CD4-positive, CD25-positive, alpha-beta regulatory T cell (primary cell): ENCODE results near the gene CNN2. TPM values are rescaled to one million over a fixed set of nuclear protein-coding genes. Genes with fewer than 3 reads are reported as not detected.

Experiments used
- ATAC-seq, 2 donors: fragments of 150-1000 bp; cut with Tn5 transposase; one replicate each; pipeline ENCODE4 v1.10.0; 2021; ENCODE audit warnings: low read depth in 2 of 2, moderate number of reproducible peaks in 2 of 2, moderate library complexity in 1 of 2
- DNase-seq, 3 donors: peaks; one replicate each; pipeline versions ENCODE4 v3.0.0 to v3.0.0-alpha.2; 2012 to 2022; ENCODE audit warnings: mixed read lengths in 1 of 3
- H3K27ac ChIP-seq: one replicate; pipeline ENCODE4 v1.7.0; 2013; ENCODE audit warnings: mild to moderate bottlenecking, low read length; ENCODE audit not compliant: insufficient read depth, poor library complexity, severe bottlenecking
- H3K27me3 ChIP-seq: one replicate; pipeline ENCODE4 v1.7.0; 2013; ENCODE audit warnings: low read length; ENCODE audit not compliant: control insufficient read depth, insufficient read depth
- H3K36me3 ChIP-seq: one replicate; pipeline ENCODE4 v1.7.0; 2013; ENCODE audit warnings: mild to moderate bottlenecking, low read length, moderate library complexity; ENCODE audit not compliant: control insufficient read depth, insufficient read depth
- H3K4me1 ChIP-seq: 2 replicates; pipeline ENCODE4 v1.7.0; 2013; ENCODE audit warnings: mild to moderate bottlenecking, low read length; ENCODE audit not compliant: insufficient read depth, control insufficient read depth, poor library complexity, severe bottlenecking
- H3K4me3 ChIP-seq: one replicate; pipeline ENCODE4 v1.7.0; 2013; ENCODE audit warnings: low read depth, mild to moderate bottlenecking, low read length, moderate library complexity
- H3K9me3 ChIP-seq, 2 experiments: 1 replicate in 1 of 2; 2 replicates in 1 of 2; pipeline ENCODE4 v1.7.0; 2013; ENCODE audit warnings: low read length in 2 of 2, mild to moderate bottlenecking in 1 of 2, moderate library complexity in 1 of 2; ENCODE audit not compliant: control insufficient read depth in 2 of 2
- H3K27ac Mint-ChIP-seq, 3 donors: one replicate each; pipeline ENCODE4 v1.8.0; 2020 to 2022; ENCODE audit warnings: mild to moderate bottlenecking in 3 of 3, mixed read lengths in 3 of 3, moderate library complexity in 2 of 3
- H3K27me3 Mint-ChIP-seq: one replicate; pipeline ENCODE4 v1.8.0; 2022; ENCODE audit warnings: mild to moderate bottlenecking, mixed read lengths
- H3K36me3 Mint-ChIP-seq: one replicate; pipeline ENCODE4 v1.8.0; 2020; ENCODE audit warnings: mixed read lengths
- H3K4me1 Mint-ChIP-seq, 4 donors: one replicate each; pipeline ENCODE4 v1.8.0; 2020 to 2022; ENCODE audit warnings: mixed read lengths in 4 of 4, mild to moderate bottlenecking in 1 of 4
- H3K4me3 Mint-ChIP-seq, 4 donors: one replicate each; pipeline ENCODE4 v1.8.0; 2020 to 2022; ENCODE audit warnings: mild to moderate bottlenecking in 4 of 4, mixed read lengths in 4 of 4, moderate library complexity in 3 of 4
- H3K9me3 Mint-ChIP-seq, 7 donors: one replicate each; pipeline ENCODE4 v1.8.0; 2020 to 2022; ENCODE audit warnings: mixed read lengths in 7 of 7, mild to moderate bottlenecking in 3 of 7, moderate library complexity in 2 of 7
- polyA plus RNA-seq, 4 donors: library from polyadenylated mRNA; unstranded; fragments of 300-500 nt; fragmentation: Illumina TruSeq; gene quantifications; one replicate each; pipeline ENCODE4 v1.2.3, GENCODE V29; 2021
- total RNA-seq: library from RNA; stranded (reverse); gene quantifications from one replicate; pipeline ENCODE4 v1.2.3, GENCODE V29; 2022

Gene CNN2
- total and polyA plus RNA-seq, 5 donors from 2014 or later, result 378 to 426 (median 397) TPM

DNA sequence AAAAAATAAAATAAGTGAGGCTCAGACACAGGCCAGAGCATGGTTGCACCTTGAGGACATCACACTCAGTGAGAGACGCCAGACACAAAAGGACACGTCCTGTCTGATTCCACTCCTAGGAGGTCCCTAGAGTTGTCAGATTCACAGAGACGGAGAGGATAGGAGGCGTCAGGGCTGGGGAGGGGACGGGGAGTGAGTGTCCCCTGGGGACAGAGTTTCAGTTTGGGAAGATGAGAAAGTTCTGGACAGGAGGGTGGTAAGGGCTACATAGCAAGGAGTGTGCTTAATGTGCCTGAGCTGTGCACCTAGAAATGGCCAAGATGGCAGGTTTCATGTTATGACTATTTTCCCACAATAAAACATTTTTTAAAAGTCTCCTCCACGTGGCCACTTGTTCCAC, 28.3 kb upstream of the CNN2 start:
- peak overlapping the region in 2 of 4 donors; percentile 35 to 67 for H3K4me3 Mint-ChIP-seq

GRCh38 chr19:999379-999719, 27.1 kb upstream of the CNN2 start:
- Histone ChIP-seq H3K27ac (no peak overlapping the region), H3K9me3 (no peaks in the 10 kb centered on the region), H3K4me1 (peaks cover 25% of the 10 kb centered on the region), H3K4me3 (no peak overlapping the region), H3K27me3 (peaks cover 6% of the 10 kb centered on the region), H3K36me3 (no peaks in the 10 kb centered on the region)
- H3K4me1 Mint-ChIP-seq, result peaks cover 0 to 26% (median 1%) of the 10 kb centered on the region in 4 donors
- peak overlapping the region in 2 of 4 donors; percentile 73 to 76 for H3K4me3 Mint-ChIP-seq
- DNase-seq (no peak), ATAC-seq (no peak)
- H3K9me3 Mint-ChIP-seq, result peaks cover 0 to 2% (median 0%) of the 10 kb centered on the region in 7 donors
- peak overlapping the region in 1 of 3 donors; percentile 35 for H3K27ac Mint-ChIP-seq
- H3K27me3 Mint-ChIP-seq, result peaks cover 37% of the 10 kb centered on the region
- no peaks in the 10 kb centered on the region for H3K36me3 Mint-ChIP-seq

More for the DNA sequence above, 28.3 kb upstream of the CNN2 start:
- ATAC-seq (no peak), DNase-seq (no peak)
- Histone ChIP-seq H3K27ac (no peak overlapping the region), H3K27me3 (peaks cover 6% of the 10 kb centered on the region), H3K9me3 (no peaks in the 10 kb centered on the region), H3K4me3 (no peak overlapping the region), H3K36me3 (peaks cover 3% of the 10 kb centered on the region), H3K4me1 (peaks cover 25% of the 10 kb centered on the region)
- H3K27me3 Mint-ChIP-seq, result peaks cover 37% of the 10 kb centered on the region
- peaks cover 0 to 26% (median 1%) of the 10 kb centered on the region in 4 donors for H3K4me1 Mint-ChIP-seq
- no peaks in the 10 kb centered on the region for H3K36me3 Mint-ChIP-seq
- peaks cover 0 to 2% (median 0%) of the 10 kb centered on the region in 7 donors for H3K9me3 Mint-ChIP-seq
- H3K27ac Mint-ChIP-seq, result no peak overlapping the region

- no peaks in the 10 kb centered on the region for H3K36me3 Mint-ChIP-seq
- H3K4me1 Mint-ChIP-seq, result peaks cover 0 to 27% (median 1%) of the 10 kb centered on the region in 4 donors
- Histone ChIP-seq H3K9me3 (no peaks in the 10 kb centered on the region), H3K27me3 (peaks cover 6% of the 10 kb centered on the region), H3K27ac (no peak within 1 kb of the TSS), H3K36me3 (no peaks in the 10 kb centered on the region), H3K4me1 (peaks cover 25% of the 10 kb centered on the region), H3K4me3 (no peak within 1 kb of the TSS)
- peaks cover 37% of the 10 kb centered on the region for H3K27me3 Mint-ChIP-seq
- peak within 1 kb of the TSS in 2 of 3 donors; percentile 5 to 35 for H3K27ac Mint-ChIP-seq
- ATAC-seq (peak in 1 of 2 donors; percentile 28), DNase-seq (peak; percentile 38 to 57 (median 40))
- peak within 1 kb of the TSS in 3 of 4 donors; percentile 15 to 76 (median 73) for H3K4me3 Mint-ChIP-seq
- peaks cover 0 to 2% (median 0%) of the 10 kb centered on the region in 7 donors for H3K9me3 Mint-ChIP-seq
Observed at GRCh38 chr19:1000095-1000494, 26.3 kb upstream of the CNN2 start, which contains the start of gene GRIN3B. TSS of gene GRIN3B (plus strand) at chr19:1000419. CDS start at chr19:1000438, 19 bp downstream.

GRCh38 chr19:1000591-1001537, 25.5 kb upstream of the CNN2 start:
- Mint-ChIP-seq H3K36me3 (no peaks in the 10 kb centered on the region), H3K9me3 (peaks cover 0 to 2% (median 0%) of the 10 kb centered on the region in 7 donors), H3K27me3 (peaks cover 37% of the 10 kb centered on the region), H3K27ac (peak overlapping the region in 1 of 3 donors; percentile 5), H3K4me3 (peak overlapping the region in 1 of 4 donors; percentile 15), H3K4me1 (peaks cover 0 to 29% (median 1%) of the 10 kb centered on the region in 4 donors)
- Histone ChIP-seq H3K27me3 (peaks cover 6% of the 10 kb centered on the region), H3K4me3 (no peak overlapping the region), H3K27ac (no peak overlapping the region), H3K4me1 (peaks cover 23% of the 10 kb centered on the region), H3K9me3 (no peaks in the 10 kb centered on the region), H3K36me3 (no peaks in the 10 kb centered on the region)
- DNase-seq, result no peak
- no peak for ATAC-seq

DNA sequence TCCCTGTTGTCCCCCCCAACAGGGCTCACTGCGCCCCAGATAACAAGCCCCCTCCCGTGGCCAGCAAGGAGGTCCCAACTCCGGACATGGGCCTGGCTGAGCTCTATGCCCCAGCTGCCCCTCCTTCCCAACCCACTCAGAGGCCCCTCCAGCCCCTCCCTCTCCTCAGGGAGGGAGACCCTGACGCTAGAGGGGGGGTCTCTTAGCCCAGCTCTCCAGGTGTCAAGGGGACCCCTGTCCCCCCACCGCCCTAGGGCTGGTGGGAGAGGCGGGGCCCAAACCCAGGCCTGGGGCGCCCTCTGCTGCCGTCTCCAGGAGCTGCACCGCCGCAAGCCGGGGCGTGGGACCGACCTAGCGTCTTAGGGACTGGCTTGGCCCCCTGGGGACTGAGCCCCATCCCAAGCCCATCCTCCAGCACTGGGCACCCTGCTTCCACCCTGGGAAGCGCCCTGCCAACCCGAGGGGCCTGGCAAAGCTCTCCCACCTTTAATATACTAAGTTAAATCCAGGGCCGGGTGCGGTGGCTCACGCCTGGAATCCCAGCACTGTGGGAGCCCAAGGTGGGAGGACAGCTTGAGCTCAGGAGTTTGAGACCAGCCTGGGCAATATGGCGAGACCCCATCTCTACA, 24.8 kb upstream of the CNN2 start:
- Mint-ChIP-seq H3K9me3 (peaks cover 0 to 1% (median 0%) of the 10 kb centered on the region in 7 donors), H3K27me3 (peaks cover 32% of the 10 kb centered on the region), H3K4me3 (no peak overlapping the region), H3K36me3 (no peaks in the 10 kb centered on the region), H3K4me1 (peaks cover 0 to 24% (median 0%) of the 10 kb centered on the region in 4 donors), H3K27ac (no peak overlapping the region)
- no peak overlapping the region for H3K27ac ChIP-seq
- peaks cover 6% of the 10 kb centered on the region for H3K27me3 ChIP-seq
- ATAC-seq (peak; percentile 61 to 62), DNase-seq (peak; percentile 51 to 66 (median 55))
- H3K4me1 ChIP-seq, result peaks cover 15% of the 10 kb centered on the region
- no peaks in the 10 kb centered on the region for H3K36me3 ChIP-seq
- H3K4me3 ChIP-seq, result no peak overlapping the region
- H3K9me3 ChIP-seq, result no peaks in the 10 kb centered on the region

DNA sequence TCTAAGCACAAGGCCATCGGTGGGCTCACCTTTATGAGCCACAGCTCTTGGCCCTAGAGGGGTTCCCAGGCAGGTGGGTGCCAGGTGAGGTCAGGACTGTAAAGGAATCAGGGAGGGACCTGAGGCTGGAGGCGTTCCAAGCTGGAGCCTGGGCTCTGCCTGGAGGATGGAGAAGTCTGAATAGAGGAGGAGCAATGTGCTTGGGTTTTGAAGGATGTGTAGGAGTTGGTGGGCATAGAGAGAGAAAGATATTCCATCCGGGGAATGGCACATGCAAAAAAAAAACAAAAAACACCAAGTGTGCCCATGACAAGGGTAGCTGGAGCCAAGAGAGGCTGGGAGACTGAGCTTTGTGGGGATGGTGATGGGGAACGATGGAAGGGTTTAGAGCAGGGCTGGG, 23.8 kb upstream of the CNN2 start:
- Histone ChIP-seq H3K27me3 (peaks cover 6% of the 10 kb centered on the region), H3K4me1 (peaks cover 13% of the 10 kb centered on the region), H3K9me3 (no peaks in the 10 kb centered on the region), H3K4me3 (no peak overlapping the region), H3K27ac (no peak overlapping the region), H3K36me3 (no peaks in the 10 kb centered on the region)
- Mint-ChIP-seq H3K4me1 (peaks cover 0 to 22% (median 0%) of the 10 kb centered on the region in 4 donors), H3K36me3 (no peaks in the 10 kb centered on the region), H3K9me3 (peaks cover 0 to 1% (median 0%) of the 10 kb centered on the region in 7 donors), H3K27me3 (peaks cover 30% of the 10 kb centered on the region), H3K4me3 (no peak overlapping the region), H3K27ac (no peak overlapping the region)
- DNase-seq, result no peak
- no peak for ATAC-seq

- ATAC-seq (no peak), DNase-seq (no peak)
- Mint-ChIP-seq H3K27me3 (peaks cover 23% of the 10 kb centered on the region), H3K4me1 (peaks cover 0 to 16% (median 0%) of the 10 kb centered on the region in 4 donors), H3K27ac (no peak overlapping the region), H3K36me3 (no peaks in the 10 kb centered on the region), H3K9me3 (peaks cover 0 to 1% (median 0%) of the 10 kb centered on the region in 7 donors), H3K4me3 (no peak overlapping the region)
- Histone ChIP-seq H3K27me3 (peaks cover 3% of the 10 kb centered on the region), H3K4me3 (no peak overlapping the region), H3K4me1 (peaks cover 13% of the 10 kb centered on the region), H3K36me3 (no peaks in the 10 kb centered on the region), H3K27ac (no peak overlapping the region), H3K9me3 (no peaks in the 10 kb centered on the region)
Observed at GRCh38 chr19:1003283-1003682, 23.1 kb upstream of the CNN2 start.
